Tibial nerve (tissue), 4 donors: ENCODE results near the gene SCYGR1. TPM values are rescaled to one million over a fixed set of nuclear protein-coding genes. Genes with fewer than 3 reads are reported as not detected.

Experiments used
- DNase-seq, 2 donors: peaks; one replicate each; pipeline ENCODE4 v3.0.0-alpha.2; 2019; ENCODE audit warnings: low spot score in 2 of 2
- H3K27ac ChIP-seq, 4 donors: fragments of 200-600 bp; sonication (generic) in 3 of 4; one replicate each; pipeline ENCODE4 v1.5.1; 2017 to 2019; ENCODE audit warnings: mild to moderate bottlenecking in 1 of 4
- H3K27me3 ChIP-seq, 2 donors: fragments of 200-600 bp; sonication (generic) in 1 of 2; one replicate each; pipeline versions ENCODE4 v1.5.1 to v1.6.0; 2017 to 2019
- H3K36me3 ChIP-seq, 3 donors: fragments of 200-600 bp; sonication (generic); one replicate each; pipeline ENCODE4 v1.5.1; 2018 to 2019
- H3K4me1 ChIP-seq, 4 donors: fragments of 200-600 bp; sonication (generic) in 3 of 4; one replicate each; pipeline ENCODE4 v1.5.1; 2017 to 2019
- H3K4me3 ChIP-seq, 4 donors: fragments of 200-600 bp; sonication (generic) in 3 of 4; one replicate each; pipeline ENCODE4 v1.5.1; 2017 to 2019; ENCODE audit warnings: mild to moderate bottlenecking in 1 of 4, moderate library complexity in 1 of 4
- H3K9me3 ChIP-seq, 4 donors: fragments of 200-600 bp; sonication (generic) in 3 of 4; one replicate each; pipeline ENCODE4 v1.5.1; 2017 to 2019
- CTCF ChIP-seq, 5 experiments: fragments of 200-600 bp in 3 of 5; fragments of 450-650 bp in 2 of 5; sonication (generic) in 3 of 5; IDR thresholded peaks; one replicate each; pipeline ENCODE4 v1.5.1; 2016 to 2019; ENCODE audit warnings: antibody characterized with exemption in 5 of 5, mild to moderate bottlenecking in 3 of 5, moderate library complexity in 2 of 5
- EP300 ChIP-seq, 2 donors: sonication (generic); formaldehyde crosslinking; IDR thresholded peaks; one replicate each; pipeline ENCODE4 v1.6.1; 2017; ENCODE audit warnings: antibody characterized with exemption in 2 of 2, mild to moderate bottlenecking in 1 of 2
- POLR2A ChIP-seq, 2 donors: fragments of 450-650 bp; IDR thresholded peaks; one replicate each; pipeline ENCODE4 v1.6.1; 2017; ENCODE audit warnings: antibody characterized with exemption in 2 of 2, mild to moderate bottlenecking in 2 of 2, moderate library complexity in 2 of 2
- WGBS, 2 donors: methylation state at CpG; one replicate each; pipeline ENCODE4 v1.1.5; 2018; 5-methylcytosine and 5-hydroxymethylcytosine counted together
- total RNA-seq, 4 donors: library from RNA; depleted of rRNA; stranded (reverse); fragments of >200 nt; gene quantifications; one replicate each; pipeline ENCODE4 v1.1.0, GENCODE V29; 2016

The SCYGR1 gene
- total RNA-seq, 4 donors from 2014 or later = not detected

- H3K36me3 ChIP-seq = no peaks in the 10 kb centered on the region
- peak in 1 of 2 donors; percentile 16 for DNase-seq
- H3K27ac ChIP-seq = peak overlapping the region in 1 of 4 donors; percentile 47
- H3K4me3 ChIP-seq = no peak overlapping the region
- H3K4me1 ChIP-seq = peaks cover 0 to 10% (median 4%) of the 10 kb centered on the region in 4 donors
- no peak for TF ChIP-seq CTCF (IDR thresholded peaks at IDR 0.05)
- TF ChIP-seq POLR2A (IDR thresholded peaks at IDR 0.05) = no peak
- peak in 1 of 2 donors; percentile 80 for TF ChIP-seq EP300 (IDR thresholded peaks at IDR 0.05)
- H3K27me3 ChIP-seq = no peaks in the 10 kb centered on the region
- H3K9me3 ChIP-seq = no peaks in the 10 kb centered on the region
- 74 to 76% methylated on average over 9 of the region's 9 CpGs for WGBS, 2 donors
These were observed 16.9 kb downstream of the SCYGR1 start for GRCh38 chr2:227370791-227371312.

- Histone ChIP-seq H3K27ac (peak overlapping the region in 1 of 4 donors; percentile 47), H3K36me3 (no peaks in the 10 kb centered on the region), H3K27me3 (no peaks in the 10 kb centered on the region), H3K4me1 (peaks cover 0 to 10% (median 4%) of the 10 kb centered on the region in 4 donors), H3K9me3 (no peaks in the 10 kb centered on the region), H3K4me3 (no peak overlapping the region)
- 79 to 82% methylated on average over 8 of the region's 8 CpGs for WGBS, 2 donors
- TF ChIP-seq CTCF (IDR thresholded peaks at IDR 0.05) (no peak), POLR2A (IDR thresholded peaks at IDR 0.05) (no peak), EP300 (IDR thresholded peaks at IDR 0.05) (no peak)
- no peak for DNase-seq
These were observed 17.7 kb downstream of the SCYGR1 start for GRCh38 chr2:227370092-227370491.

DNA sequence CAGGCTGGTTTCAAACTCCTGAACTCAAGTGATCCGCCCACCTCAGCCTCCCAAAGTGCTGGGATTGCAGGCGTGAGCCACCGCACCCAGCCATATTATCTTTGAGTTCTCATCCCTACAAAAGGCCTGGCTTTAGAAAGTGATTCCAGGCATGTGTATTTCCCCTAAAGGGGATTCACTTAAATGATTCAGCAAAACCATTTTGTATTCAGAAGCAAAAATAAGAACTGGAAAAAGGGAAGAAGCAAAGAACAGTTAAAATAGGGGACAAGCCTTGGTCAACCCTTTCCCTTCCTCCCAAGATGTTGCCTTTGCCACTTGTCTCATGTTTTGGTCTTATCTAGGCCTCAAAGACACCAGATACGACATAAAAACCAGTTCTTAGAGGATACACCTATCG, 19.2 kb downstream of the SCYGR1 start:
- DNase-seq = no peak
- no peaks in the 10 kb centered on the region for H3K36me3 ChIP-seq
- peak in 1 of 2 donors; percentile 51 for TF ChIP-seq EP300 (IDR thresholded peaks at IDR 0.05)
- no peak for TF ChIP-seq POLR2A (IDR thresholded peaks at IDR 0.05)
- no peak overlapping the region for H3K4me3 ChIP-seq
- H3K9me3 ChIP-seq = no peaks in the 10 kb centered on the region
- WGBS, 2 donors = 88 to 89% methylated on average over 5 of the region's 5 CpGs
- H3K27ac ChIP-seq = no peak overlapping the region
- no peaks in the 10 kb centered on the region for H3K27me3 ChIP-seq
- peaks cover 0 to 10% (median 4%) of the 10 kb centered on the region in 4 donors for H3K4me1 ChIP-seq

GRCh38 chr2:227367427-227367795, 20.3 kb downstream of the SCYGR1 start:
- H3K4me3 ChIP-seq = no peak overlapping the region
- no peaks in the 10 kb centered on the region for H3K36me3 ChIP-seq
- TF ChIP-seq CTCF (IDR thresholded peaks at IDR 0.05) = no peak
- no peak for TF ChIP-seq POLR2A (IDR thresholded peaks at IDR 0.05)
- no peak for TF ChIP-seq EP300 (IDR thresholded peaks at IDR 0.05)
- no peak overlapping the region for H3K27ac ChIP-seq
- 63 to 68% methylated on average over 3 of the region's 3 CpGs for WGBS, 2 donors
- no peaks in the 10 kb centered on the region for H3K27me3 ChIP-seq
- no peak for DNase-seq
- H3K4me1 ChIP-seq = peaks cover 0 to 10% (median 4%) of the 10 kb centered on the region in 4 donors
- no peaks in the 10 kb centered on the region for H3K9me3 ChIP-seq

DNA sequence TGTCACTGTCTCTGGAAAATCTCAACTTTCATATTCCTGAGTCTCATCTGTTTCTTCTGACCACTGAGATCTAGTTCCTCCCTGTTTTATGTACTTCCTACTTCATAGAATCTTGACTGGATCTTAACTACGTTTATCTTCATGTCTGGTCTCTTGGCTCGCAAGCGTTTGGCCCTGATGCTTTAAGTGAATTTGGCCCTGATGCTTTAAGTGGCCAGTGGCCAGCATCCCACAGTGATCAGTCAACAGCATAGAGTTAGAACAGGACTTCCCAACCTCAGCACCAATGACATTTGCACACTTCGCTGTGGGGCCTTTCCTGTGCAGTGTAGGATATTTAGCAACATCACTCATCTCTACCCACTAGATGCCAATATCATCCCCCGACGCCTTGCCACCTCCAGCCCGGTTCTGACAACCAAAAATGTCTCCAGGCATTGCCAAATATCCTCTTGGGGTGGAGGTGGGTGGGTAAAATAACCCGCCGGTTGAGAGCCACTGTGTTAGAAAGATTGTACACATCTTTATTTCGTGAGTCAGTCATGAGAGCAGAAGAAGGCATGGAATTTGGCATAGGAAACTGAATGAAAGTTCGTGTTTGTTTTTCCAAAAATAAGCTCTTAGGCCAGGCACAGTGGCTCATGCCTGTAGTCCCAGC, 20.9 kb downstream of the SCYGR1 start:
- Histone ChIP-seq H3K36me3 (no peaks in the 10 kb centered on the region), H3K4me3 (no peak overlapping the region), H3K27ac (peak overlapping the region in 1 of 4 donors; percentile 24), H3K4me1 (peaks cover 0 to 10% (median 4%) of the 10 kb centered on the region in 4 donors), H3K27me3 (no peaks in the 10 kb centered on the region), H3K9me3 (no peaks in the 10 kb centered on the region)
- TF ChIP-seq EP300 (IDR thresholded peaks at IDR 0.05) (no peak), POLR2A (IDR thresholded peaks at IDR 0.05) (no peak), CTCF (IDR thresholded peaks at IDR 0.05) (no peak)
- no peak for DNase-seq
- WGBS, 2 donors = 47 to 61% methylated on average over 11 of the region's 11 CpGs
